Heart left ventricle (tissue), 16 donors: ENCODE results near the gene LRRTM4. TPM values are rescaled to one million over a fixed set of nuclear protein-coding genes. Genes with fewer than 3 reads are reported as not detected.

Source experiments
- ATAC-seq, 4 donors: fragments of 200-7000 bp; cut with Tn5 transposase; one replicate each; pipeline ENCODE4 v1.9.1; 2020 to 2022; ENCODE audit warnings: moderate library complexity in 4 of 4, mild to moderate bottlenecking in 3 of 4, moderate number of reproducible peaks in 1 of 4
- DNase-seq, 5 donors: peaks; one replicate each; pipeline ENCODE4 v3.0.0-alpha.2; 2020
- H3K27ac ChIP-seq, 12 donors: fragments of 200-600 bp; sonication (generic) in 4 of 12; one replicate each; pipeline versions ENCODE4 v1.5.0 to v1.8.0; 2016 to 2022; ENCODE audit warnings: mild to moderate bottlenecking in 2 of 12
- H3K27me3 ChIP-seq, 9 donors: fragments of 200-600 bp; sonication (generic) in 2 of 9; one replicate each; pipeline versions ENCODE4 v1.5.1 to v1.8.0; 2016 to 2022; ENCODE audit warnings: mild to moderate bottlenecking in 3 of 9
- H3K36me3 ChIP-seq, 9 donors: fragments of 200-600 bp; sonication (generic) in 2 of 9; one replicate each; pipeline versions ENCODE4 v1.5.0 to v1.8.0; 2018 to 2022; ENCODE audit warnings: mild to moderate bottlenecking in 2 of 9
- H3K4me1 ChIP-seq, 12 donors: fragments of 200-600 bp; sonication (generic) in 4 of 12; one replicate each; pipeline versions ENCODE4 v1.5.0 to v1.8.0; 2016 to 2022; ENCODE audit warnings: mild to moderate bottlenecking in 3 of 12
- H3K4me3 ChIP-seq, 12 donors: fragments of 200-600 bp; sonication (generic) in 4 of 12; one replicate each; pipeline versions ENCODE4 v1.5.0 to v1.8.0; 2017 to 2022; ENCODE audit warnings: mild to moderate bottlenecking in 9 of 12, moderate library complexity in 4 of 12
- H3K9me3 ChIP-seq, 12 donors: fragments of 200-600 bp; sonication (generic) in 4 of 12; one replicate each; pipeline versions ENCODE4 v1.5.0 to v1.8.0; 2016 to 2022; ENCODE audit warnings: mild to moderate bottlenecking in 1 of 12
- POLR2A ChIP-seq, 2 donors: fragments of 450-650 bp; IDR thresholded peaks; one replicate each; pipeline ENCODE4 v1.6.1; 2017; ENCODE audit warnings: antibody characterized with exemption in 2 of 2, mild to moderate bottlenecking in 2 of 2, moderate library complexity in 2 of 2
- WGBS, 4 donors: extraction: QIAGEN DNeasy Blood & Tissue Kit in 2 of 4; methylation state at CpG; one replicate each; pipeline versions ENCODE4 v1.1.5 to v1.1.7; 2013 to 2018; 5-methylcytosine and 5-hydroxymethylcytosine counted together
- intact Hi-C, 10 donors: fragments of 100-400 bp; cut with DNase I; formaldehyde crosslinking; loops; one replicate each; pipeline versions ENCODE4 v1.11.1 to v1.14.2; 2022
- polyA plus RNA-seq, 2 donors: library from polyadenylated mRNA; stranded (reverse); fragments of 200-250 nt; gene quantifications; one replicate each; pipeline ENCODE4 v1.2.3, GENCODE V29; 2013
- total RNA-seq, 9 donors: library from RNA; depleted of rRNA in 2 of 9; stranded (reverse); fragments of >200 nt in 2 of 9; fragmentation: NEBNext Ultra II Directional in 3 of 9; extraction: Animal tissue kit (Norgen Biotek cat#: 25700) in 3 of 9; gene quantifications; one replicate each; pipeline versions ENCODE4 v1.1.0 to v1.2.4, GENCODE V29; 2016 to 2023
- TF ChIP-seq, protein P1 (sequence below), 12 donors: fragments of 200-600 bp; sonication (generic) in 4 of 12; IDR thresholded peaks; one replicate each; pipeline versions ENCODE4 v1.5.0 to v1.8.0; 2018 to 2022; ENCODE audit warnings: antibody characterized with exemption in 12 of 12, mild to moderate bottlenecking in 5 of 12
- donor health status: ischemic (EF 13 %, LVEDD 7.1; RV severe dilation, severe dysfunction).
- donor health status: healthy with polysubstance abuse.
- donor health status: DM: no; HTN: yes; CAD: no.
- donor health status: DM: no; HTN: no; CAD: no.
- donor health status: ischemic (EF 25% LVEDD 6.9; RV normal size, moderate dysfunction).
- donor health status: ischemic (EF 25% LVEDD 5.7; RV mildly dilated, moderate dysfunction).
- donor health status: healthy.
- donor health status: DM: yes; HTN: yes; CAD: no.
- donor health status: ischemic (EF 35%, LVEDD 5.7; RV mildly dilated, moderate dysfunction).
- donor health status: nonischemic (EF 11% LVEDD 7.7; RV severe dilation, severe dysfunction).
- donor health status: DM: yes; HTN: yes; CAD: no.
- donor health status: PGD.
- donor health status: ischemic (EF 29% LVEDD 5.4; RV normal size, mild dysfunction).
- donor health status: nonischemic (EF 23%, LVEDD 6.1; RV moderate dilation, normal function).

The LRRTM4 gene
- total and polyA plus RNA-seq, 11 donors: 0.15 to 1.3 (median 0.50) TPM; not detected in 1

DNA sequence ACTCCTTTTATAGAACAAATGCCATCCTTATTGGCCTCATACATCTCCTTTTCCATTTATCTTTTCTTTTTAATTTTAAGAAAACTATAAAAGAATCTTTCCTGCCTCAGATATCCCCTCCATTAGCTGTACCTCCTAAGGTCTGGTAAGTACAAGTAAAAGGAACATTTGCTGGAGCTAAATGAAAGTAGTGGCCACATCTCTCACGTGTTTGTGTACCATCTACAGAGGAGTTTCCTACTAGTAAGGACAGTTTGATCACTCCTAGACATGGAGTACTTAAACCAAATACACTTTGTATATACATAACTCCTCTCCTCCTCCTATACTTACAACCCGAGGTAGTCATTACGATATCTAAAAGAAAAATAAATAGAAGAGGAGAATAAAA, 504.8 kb downstream of the LRRTM4 start:
- Histone ChIP-seq H3K36me3 (no peaks in the 10 kb centered on the region), H3K4me1 (no peaks in the 10 kb centered on the region), H3K27ac (no peak overlapping the region), H3K27me3 (no peaks in the 10 kb centered on the region), H3K9me3 (no peaks in the 10 kb centered on the region), H3K4me3 (no peak overlapping the region)
- DNase-seq (no peak), ATAC-seq (no peak)
- WGBS, 4 donors: 62 to 65% (median 65%) methylated on average over 3 of the region's 3 CpGs
- TF ChIP-seq, protein P1, sequence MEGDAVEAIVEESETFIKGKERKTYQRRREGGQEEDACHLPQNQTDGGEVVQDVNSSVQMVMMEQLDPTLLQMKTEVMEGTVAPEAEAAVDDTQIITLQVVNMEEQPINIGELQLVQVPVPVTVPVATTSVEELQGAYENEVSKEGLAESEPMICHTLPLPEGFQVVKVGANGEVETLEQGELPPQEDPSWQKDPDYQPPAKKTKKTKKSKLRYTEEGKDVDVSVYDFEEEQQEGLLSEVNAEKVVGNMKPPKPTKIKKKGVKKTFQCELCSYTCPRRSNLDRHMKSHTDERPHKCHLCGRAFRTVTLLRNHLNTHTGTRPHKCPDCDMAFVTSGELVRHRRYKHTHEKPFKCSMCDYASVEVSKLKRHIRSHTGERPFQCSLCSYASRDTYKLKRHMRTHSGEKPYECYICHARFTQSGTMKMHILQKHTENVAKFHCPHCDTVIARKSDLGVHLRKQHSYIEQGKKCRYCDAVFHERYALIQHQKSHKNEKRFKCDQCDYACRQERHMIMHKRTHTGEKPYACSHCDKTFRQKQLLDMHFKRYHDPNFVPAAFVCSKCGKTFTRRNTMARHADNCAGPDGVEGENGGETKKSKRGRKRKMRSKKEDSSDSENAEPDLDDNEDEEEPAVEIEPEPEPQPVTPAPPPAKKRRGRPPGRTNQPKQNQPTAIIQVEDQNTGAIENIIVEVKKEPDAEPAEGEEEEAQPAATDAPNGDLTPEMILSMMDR (IDR thresholded peaks at IDR 0.05): no peak
- TF ChIP-seq POLR2A (IDR thresholded peaks at IDR 0.05): no peak
- intact Hi-C loops: no loop called here

DNA sequence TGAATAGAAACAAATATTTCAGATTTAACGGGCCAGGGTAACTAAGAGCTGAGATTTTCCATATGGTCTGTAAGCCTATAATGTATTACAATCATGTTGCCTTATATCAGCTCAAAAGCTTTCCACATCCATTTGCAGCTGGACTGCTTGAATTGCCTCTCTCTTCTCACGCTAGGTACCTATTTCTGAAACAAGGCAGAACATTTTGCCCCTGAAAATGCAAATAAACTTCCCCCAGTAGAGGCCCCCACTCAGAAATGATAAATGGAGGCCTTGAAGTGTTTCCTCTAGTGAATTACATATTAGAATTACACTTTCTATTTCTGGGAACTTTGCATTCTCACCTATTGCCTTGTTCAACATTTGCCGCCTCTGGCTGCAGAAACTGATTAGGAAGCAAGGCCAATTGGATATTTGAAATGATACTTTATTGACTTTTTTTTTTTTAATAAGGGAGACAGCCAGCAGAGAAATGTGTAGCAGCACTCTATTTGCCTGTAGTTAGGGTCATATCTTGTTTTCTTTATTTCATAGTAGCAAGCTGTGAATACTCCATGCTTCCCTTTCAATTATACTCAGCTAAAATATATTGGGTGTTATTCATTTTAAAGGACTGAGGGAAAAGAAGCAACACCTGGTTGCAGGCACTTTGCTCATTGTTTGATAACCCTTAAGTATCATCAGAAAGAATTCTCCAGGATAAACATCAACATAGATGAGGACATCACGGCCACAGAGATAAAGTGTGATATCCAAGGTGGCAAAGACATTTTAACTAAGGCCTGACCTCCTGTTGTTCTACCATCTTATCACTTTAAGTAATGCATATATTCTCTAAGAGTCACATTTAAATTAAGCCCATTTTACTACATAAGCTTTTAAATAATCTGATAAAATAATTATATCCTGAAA, 505.5 kb downstream of the LRRTM4 start:
- 65 to 68% (median 66%) methylated on average over 4 of the region's 4 CpGs for WGBS, 4 donors

DNA sequence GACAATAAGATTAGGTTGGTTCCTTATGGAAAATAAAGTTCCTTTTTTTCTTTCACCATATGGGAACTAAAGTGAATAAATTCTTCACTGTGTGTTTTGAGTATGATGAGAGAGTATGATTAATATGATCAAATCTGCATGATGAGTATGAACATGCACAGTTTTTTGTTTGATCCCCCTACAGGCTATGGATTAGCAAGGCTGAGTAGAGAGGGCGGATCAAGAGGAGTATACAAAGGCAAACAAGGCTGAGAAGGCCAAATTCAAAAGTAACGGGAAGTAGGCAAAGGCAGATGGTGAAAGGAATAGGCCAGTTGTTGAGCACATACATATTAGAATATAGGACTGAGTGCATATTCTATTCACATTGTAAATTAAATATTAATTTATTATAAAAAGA, 508.2 kb downstream of the LRRTM4 start:
- H3K4me3 ChIP-seq: no peak overlapping the region
- intact Hi-C loops: no loop called here
- DNase-seq: no peak
- H3K9me3 ChIP-seq: no peaks in the 10 kb centered on the region
- no peak overlapping the region for H3K27ac ChIP-seq
- 80 to 85% (median 85%) methylated on average over 2 of the region's 2 CpGs for WGBS, 4 donors
- TF ChIP-seq, protein P1 (IDR thresholded peaks at IDR 0.05): no peak
- TF ChIP-seq POLR2A (IDR thresholded peaks at IDR 0.05): no peak
- no peaks in the 10 kb centered on the region for H3K36me3 ChIP-seq
- H3K27me3 ChIP-seq: no peaks in the 10 kb centered on the region
- no peak for ATAC-seq
- no peaks in the 10 kb centered on the region for H3K4me1 ChIP-seq

More for the DNA sequence above, 505.5 kb downstream of the LRRTM4 start:
- H3K4me1 ChIP-seq: no peaks in the 10 kb centered on the region
- no peak overlapping the region for H3K27ac ChIP-seq
- intact Hi-C loops: no loop called here
- H3K27me3 ChIP-seq: no peaks in the 10 kb centered on the region
- H3K4me3 ChIP-seq: no peak overlapping the region
- no peaks in the 10 kb centered on the region for H3K36me3 ChIP-seq
- H3K9me3 ChIP-seq: no peaks in the 10 kb centered on the region
- no peak for ATAC-seq
- TF ChIP-seq, protein P1 (IDR thresholded peaks at IDR 0.05): no peak
- no peak for TF ChIP-seq POLR2A (IDR thresholded peaks at IDR 0.05)
- DNase-seq: no peak

DNA sequence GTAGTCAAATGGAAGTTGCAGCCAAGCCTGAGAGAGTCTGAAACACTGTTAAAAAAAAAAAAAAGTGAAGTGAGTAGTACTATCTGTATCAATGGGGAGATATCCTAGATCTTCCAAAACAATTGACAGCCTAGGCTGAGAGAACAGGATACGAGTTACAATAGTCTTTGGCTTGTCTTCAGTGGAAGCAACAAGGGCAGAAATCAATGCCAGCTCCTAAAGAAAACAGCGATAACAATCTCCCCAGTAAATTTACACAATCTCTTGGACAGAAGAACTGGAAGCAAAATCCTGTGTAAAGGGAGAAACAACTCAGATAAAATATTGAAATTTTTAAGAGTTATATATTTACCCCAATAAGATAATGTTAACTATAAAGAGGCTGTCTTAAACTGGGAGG, 508.7 kb downstream of the LRRTM4 start:
- Histone ChIP-seq H3K4me3 (no peak overlapping the region), H3K27me3 (no peaks in the 10 kb centered on the region), H3K9me3 (no peaks in the 10 kb centered on the region), H3K36me3 (no peaks in the 10 kb centered on the region), H3K4me1 (no peaks in the 10 kb centered on the region), H3K27ac (no peak overlapping the region)
- intact Hi-C loops: no loop called here
- ATAC-seq (no peak), DNase-seq (no peak)
- TF ChIP-seq, protein P1 (IDR thresholded peaks at IDR 0.05): no peak
- no peak for TF ChIP-seq POLR2A (IDR thresholded peaks at IDR 0.05)
- WGBS, 4 donors: 62 to 74% (median 67%) methylated on average over 2 of the region's 2 CpGs
